Pancreas (tissue), 10 donors: Measurements from ENCODE around the gene ACOT11. TPM values are rescaled to one million over a fixed set of nuclear protein-coding genes. Genes with fewer than 3 reads are reported as not detected.
"Not testable (repeated sequence)": the region's sequence is repeated elsewhere in the genome, so short reads cannot be mapped to it uniquely, and the experiment has no call there.

Experiments used
- ATAC-seq, 4 donors: fragments of 200-7000 bp; cut with Tn5 transposase; one replicate each; pipeline versions ENCODE4 v1.8.0 to v1.9.1; 2020; ENCODE audit warnings: mild to moderate bottlenecking in 4 of 4, moderate library complexity in 4 of 4
- DNase-seq, 6 donors: peaks; one replicate each; pipeline ENCODE4 v3.0.0-alpha.2; 2020
- FAIRE-seq: peaks from 2 replicates; lab custom pipeline; 2012; peaks lifted over from hg19 to GRCh38; lab: Jason Lieb, UNC
- H3K27ac ChIP-seq, 4 donors: fragments of 200-600 bp; sonication (generic); 1 replicate in 3 of 4; 2 replicates in 1 of 4; pipeline versions ENCODE4 v1.5.0 to v1.8.0; 2020
- H3K27me3 ChIP-seq, 4 donors: fragments of 200-600 bp; one replicate each; pipeline ENCODE4 v1.8.0; 2021
- H3K36me3 ChIP-seq, 3 donors: fragments of 200-600 bp; sonication (generic) in 1 of 3; one replicate each; pipeline versions ENCODE4 v1.5.0 to v1.8.0; 2020 to 2021
- H3K4me1 ChIP-seq, 3 donors: fragments of 200-600 bp; one replicate each; pipeline ENCODE4 v1.8.0; 2021
- H3K4me3 ChIP-seq, 4 donors: fragments of 200-600 bp; sonication (generic) in 2 of 4; one replicate each; pipeline versions ENCODE4 v1.5.0 to v1.8.0; 2020 to 2021
- H3K9me3 ChIP-seq, 4 donors: fragments of 200-600 bp; one replicate each; pipeline ENCODE4 v1.8.0; 2021
- WGBS, 2 donors: extraction: QIAGEN DNeasy Blood & Tissue Kit; methylation state at CpG; one replicate each; pipeline ENCODE4 v1.1.7; 2013; 5-methylcytosine and 5-hydroxymethylcytosine counted together
- intact Hi-C, 3 donors: fragments of 100-400 bp; cut with DNase I; formaldehyde crosslinking; loops; one replicate each; pipeline versions ENCODE4 v1.11.1 to v1.14.2; 2022
- polyA plus RNA-seq, 2 donors: library from polyadenylated mRNA; stranded (reverse); fragments of 200-250 nt; gene quantifications; one replicate each; pipeline ENCODE4 v1.2.3, GENCODE V29; 2013
- total RNA-seq, 6 donors: library from RNA; stranded (reverse); fragmentation: NEBNext Ultra II Directional in 4 of 6; extraction: Animal tissue kit (Norgen Biotek cat#: 25700) in 4 of 6; gene quantifications; one replicate each; pipeline versions ENCODE4 v1.2.1 to v1.2.4, GENCODE V29; 2021 to 2023
- TF ChIP-seq, protein P1 (sequence below), 4 donors: fragments of 200-600 bp; sonication (generic) in 3 of 4; IDR thresholded peaks; one replicate each; pipeline versions ENCODE4 v1.5.0 to v1.8.0; 2021; ENCODE audit warnings: antibody characterized with exemption in 4 of 4
- donor health status: healthy with polysubstance abuse.
- donor health status: DM: no; HTN: no; CAD: no; lungs with moderate emphysema.
- donor health status: DM: no; HTN: no; CAD: no.
- donor health status: control.
- donor health status: control.
- donor health status: Bipolar disorder and iron deficiency.
- donor health status: DM: yes; HTN: yes; CAD: no.
- donor health status: DM: no; HTN: no; CAD: no.
- donor health status: DM: no; HTN: no; CAD: no.
- donor health status: DM: yes; HTN: yes; CAD: no.

The ACOT11 gene
- total and polyA plus RNA-seq, 8 donors: 2.6 to 6.7 (median 3.1) TPM

DNA sequence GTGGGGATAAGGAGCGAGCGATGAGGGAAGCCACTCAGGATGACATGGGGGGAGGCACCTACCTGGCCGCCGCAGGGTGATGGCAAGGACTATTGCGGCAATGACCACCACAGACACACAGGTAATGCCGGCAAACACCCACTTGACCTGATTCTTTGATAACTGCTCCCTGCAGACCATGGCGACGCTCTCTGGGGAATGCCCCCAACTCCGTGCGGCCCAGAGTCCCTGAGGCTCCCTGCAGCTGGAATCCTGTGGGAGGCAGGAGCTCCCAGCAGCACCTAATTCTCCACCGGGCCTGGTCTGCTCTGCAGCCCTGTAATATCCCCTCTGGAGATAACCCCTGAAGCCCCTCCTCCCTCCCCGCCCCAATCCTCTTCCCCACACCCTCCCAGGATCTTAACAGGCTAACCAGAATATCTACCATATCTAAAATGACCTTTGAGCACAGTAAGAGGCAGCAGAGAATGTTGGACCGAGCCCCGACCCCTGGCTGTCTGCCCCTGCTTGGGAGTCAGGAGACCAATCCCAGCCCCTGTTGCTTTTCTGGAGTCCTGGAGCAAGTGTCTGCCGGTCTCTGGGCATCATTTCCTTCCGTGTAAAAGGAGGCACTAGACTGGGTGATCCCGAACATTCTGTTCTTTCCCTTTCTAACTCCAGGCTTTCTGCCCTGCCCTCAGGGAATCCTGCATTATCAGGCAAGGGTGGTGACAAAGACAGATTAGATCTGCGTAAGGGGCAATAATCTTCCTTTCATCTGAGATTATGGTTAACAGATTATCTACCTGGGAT, 75.4 kb downstream of the ACOT11 start, which contains the start of gene FAM151A:
Gene FAM151A, minus strand, starts transcription at position 310 of the 792 bp plus-strand sequence. Its CDS starts 130 bp downstream, at position 180.
- TF ChIP-seq, protein P1, sequence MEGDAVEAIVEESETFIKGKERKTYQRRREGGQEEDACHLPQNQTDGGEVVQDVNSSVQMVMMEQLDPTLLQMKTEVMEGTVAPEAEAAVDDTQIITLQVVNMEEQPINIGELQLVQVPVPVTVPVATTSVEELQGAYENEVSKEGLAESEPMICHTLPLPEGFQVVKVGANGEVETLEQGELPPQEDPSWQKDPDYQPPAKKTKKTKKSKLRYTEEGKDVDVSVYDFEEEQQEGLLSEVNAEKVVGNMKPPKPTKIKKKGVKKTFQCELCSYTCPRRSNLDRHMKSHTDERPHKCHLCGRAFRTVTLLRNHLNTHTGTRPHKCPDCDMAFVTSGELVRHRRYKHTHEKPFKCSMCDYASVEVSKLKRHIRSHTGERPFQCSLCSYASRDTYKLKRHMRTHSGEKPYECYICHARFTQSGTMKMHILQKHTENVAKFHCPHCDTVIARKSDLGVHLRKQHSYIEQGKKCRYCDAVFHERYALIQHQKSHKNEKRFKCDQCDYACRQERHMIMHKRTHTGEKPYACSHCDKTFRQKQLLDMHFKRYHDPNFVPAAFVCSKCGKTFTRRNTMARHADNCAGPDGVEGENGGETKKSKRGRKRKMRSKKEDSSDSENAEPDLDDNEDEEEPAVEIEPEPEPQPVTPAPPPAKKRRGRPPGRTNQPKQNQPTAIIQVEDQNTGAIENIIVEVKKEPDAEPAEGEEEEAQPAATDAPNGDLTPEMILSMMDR (IDR thresholded peaks at IDR 0.05): no peak
- H3K9me3 ChIP-seq: no peaks in the 10 kb centered on the region
- no peak for ATAC-seq
- DNase-seq: no peak
- intact Hi-C loops: no loop called here
- H3K4me3 ChIP-seq: no peak within 1 kb of the TSS
- H3K4me1 ChIP-seq: no peaks in the 10 kb centered on the region
- no peaks in the 10 kb centered on the region for H3K27me3 ChIP-seq
- FAIRE-seq: no peak
- H3K36me3 ChIP-seq: no peaks in the 10 kb centered on the region
- no peak within 1 kb of the TSS for H3K27ac ChIP-seq
- 60 to 67% methylated on average over 18 of the region's 18 CpGs for WGBS, 2 donors

DNA sequence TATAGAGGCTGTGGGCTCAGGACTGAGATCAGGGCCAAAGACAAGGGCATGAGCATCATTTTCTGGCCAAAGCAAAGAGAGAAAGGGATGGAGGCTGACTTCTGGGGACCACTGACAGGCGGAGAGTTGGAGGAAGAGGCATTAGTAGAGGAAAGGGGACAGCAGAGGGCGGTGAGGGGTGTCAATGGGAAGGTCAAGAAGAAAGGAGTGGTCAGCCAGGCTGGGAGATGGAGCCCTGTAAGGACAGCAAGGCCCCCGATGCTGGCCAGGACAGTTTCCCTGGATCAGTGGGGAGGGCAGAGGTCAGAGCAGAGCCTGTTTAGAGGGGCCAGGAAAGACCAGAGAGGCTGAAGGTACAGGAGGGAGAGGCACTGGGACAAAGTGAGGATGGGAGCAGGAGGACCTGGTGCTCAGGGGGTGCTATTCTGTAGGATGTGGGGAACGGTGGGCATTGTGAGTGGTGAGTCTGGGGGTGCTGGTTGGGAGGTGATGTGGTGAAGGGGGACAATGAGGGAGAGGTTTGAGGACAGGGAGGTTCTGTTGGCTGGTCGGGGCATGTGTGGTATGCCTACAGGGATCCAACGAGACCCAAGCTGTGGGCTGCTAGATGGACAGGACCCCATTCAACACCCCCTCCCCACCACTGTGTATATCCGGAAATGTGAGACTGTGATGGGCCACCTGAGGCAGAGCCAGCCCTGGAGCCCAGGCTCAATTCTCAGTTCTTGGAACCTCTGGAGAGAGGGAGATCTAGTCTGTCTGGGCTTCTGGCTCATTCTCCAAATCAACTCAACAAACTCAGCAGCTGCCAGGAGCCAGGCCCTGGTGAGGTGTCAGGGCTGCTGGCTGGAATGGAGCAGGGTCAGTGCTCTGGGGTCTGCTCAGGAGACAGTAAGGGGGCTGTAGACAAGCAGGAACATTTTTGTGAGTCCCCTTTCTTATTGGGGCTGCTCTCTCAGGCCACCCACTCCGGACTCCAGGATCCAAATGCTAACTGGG, 76.7 kb downstream of the ACOT11 start:
- intact Hi-C loops: no loop called here

DNA sequence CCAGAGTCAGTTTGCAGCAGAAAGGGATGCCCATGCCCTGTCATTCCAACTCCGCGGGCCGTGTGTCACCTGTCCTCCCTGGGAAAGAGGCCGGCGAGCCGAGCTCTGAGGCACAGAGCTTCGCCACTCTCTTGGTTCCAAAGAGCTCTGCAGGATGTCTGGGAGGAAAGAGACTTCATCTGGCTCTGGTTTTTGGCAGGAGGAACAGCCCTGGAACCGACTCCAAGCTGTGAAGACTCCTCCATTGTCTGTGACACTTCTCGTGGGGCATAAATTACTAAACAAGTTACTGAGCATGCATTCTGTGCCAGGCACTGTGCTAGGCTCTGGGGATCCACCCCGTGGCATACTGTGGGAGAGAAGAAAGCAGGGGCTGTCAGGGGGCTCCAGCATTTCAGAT, 79.2 kb downstream of the ACOT11 start:
- ATAC-seq: no peak
- H3K36me3 ChIP-seq: no peaks in the 10 kb centered on the region
- H3K27ac ChIP-seq: no peak overlapping the region
- TF ChIP-seq, protein P1 (IDR thresholded peaks at IDR 0.05): no peak
- H3K4me3 ChIP-seq: no peak overlapping the region
- no peaks in the 10 kb centered on the region for H3K4me1 ChIP-seq
- no peaks in the 10 kb centered on the region for H3K9me3 ChIP-seq
- WGBS, 2 donors: 86% methylated on average over 10 of the region's 10 CpGs; no CpG with 5 or more reads in 1 of the 2 donors
- no peak for DNase-seq
- intact Hi-C loops: no loop called here
- FAIRE-seq: no peak
- H3K27me3 ChIP-seq: no peaks in the 10 kb centered on the region

More for the DNA sequence above, 76.7 kb downstream of the ACOT11 start:
- ATAC-seq: no peak
- H3K27me3 ChIP-seq: no peaks in the 10 kb centered on the region
- no peak overlapping the region for H3K4me3 ChIP-seq
- no peaks in the 10 kb centered on the region for H3K9me3 ChIP-seq
- H3K4me1 ChIP-seq: no peaks in the 10 kb centered on the region
- DNase-seq: no peak
- H3K27ac ChIP-seq: no peak overlapping the region
- no peaks in the 10 kb centered on the region for H3K36me3 ChIP-seq
- TF ChIP-seq, protein P1 (IDR thresholded peaks at IDR 0.05): no peak
- FAIRE-seq: no peak
- WGBS, 2 donors: 45 to 81% methylated on average over 8 of the region's 8 CpGs

DNA sequence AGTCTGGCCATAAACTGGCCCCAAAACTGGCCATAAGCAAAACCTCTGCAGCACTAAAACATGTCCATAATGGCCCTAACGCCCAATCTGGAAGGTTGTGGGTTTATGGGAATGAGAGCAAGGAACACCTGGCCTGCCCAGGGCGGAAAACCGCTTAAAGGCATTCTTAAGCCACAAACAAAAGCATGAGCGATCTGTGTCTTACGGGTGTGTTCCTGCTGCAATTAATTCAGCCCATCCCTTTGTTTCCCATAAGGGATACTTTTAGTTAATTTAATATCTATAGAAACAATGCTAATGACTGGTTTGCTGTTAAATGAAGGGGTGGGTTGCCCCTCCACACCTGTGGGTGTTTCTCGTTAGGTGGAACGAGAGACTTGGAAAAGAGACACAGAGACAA, 87.8 kb downstream of the ACOT11 start:
- H3K4me3 ChIP-seq, H3K36me3 ChIP-seq, FAIRE-seq, intact Hi-C loops, ATAC-seq, DNase-seq, H3K27me3 ChIP-seq, H3K9me3 ChIP-seq, H3K4me1 ChIP-seq, H3K27ac ChIP-seq: not testable (repeated sequence)
- WGBS, 2 donors: 82 to 97% methylated on average over 7 of the region's 7 CpGs

DNA sequence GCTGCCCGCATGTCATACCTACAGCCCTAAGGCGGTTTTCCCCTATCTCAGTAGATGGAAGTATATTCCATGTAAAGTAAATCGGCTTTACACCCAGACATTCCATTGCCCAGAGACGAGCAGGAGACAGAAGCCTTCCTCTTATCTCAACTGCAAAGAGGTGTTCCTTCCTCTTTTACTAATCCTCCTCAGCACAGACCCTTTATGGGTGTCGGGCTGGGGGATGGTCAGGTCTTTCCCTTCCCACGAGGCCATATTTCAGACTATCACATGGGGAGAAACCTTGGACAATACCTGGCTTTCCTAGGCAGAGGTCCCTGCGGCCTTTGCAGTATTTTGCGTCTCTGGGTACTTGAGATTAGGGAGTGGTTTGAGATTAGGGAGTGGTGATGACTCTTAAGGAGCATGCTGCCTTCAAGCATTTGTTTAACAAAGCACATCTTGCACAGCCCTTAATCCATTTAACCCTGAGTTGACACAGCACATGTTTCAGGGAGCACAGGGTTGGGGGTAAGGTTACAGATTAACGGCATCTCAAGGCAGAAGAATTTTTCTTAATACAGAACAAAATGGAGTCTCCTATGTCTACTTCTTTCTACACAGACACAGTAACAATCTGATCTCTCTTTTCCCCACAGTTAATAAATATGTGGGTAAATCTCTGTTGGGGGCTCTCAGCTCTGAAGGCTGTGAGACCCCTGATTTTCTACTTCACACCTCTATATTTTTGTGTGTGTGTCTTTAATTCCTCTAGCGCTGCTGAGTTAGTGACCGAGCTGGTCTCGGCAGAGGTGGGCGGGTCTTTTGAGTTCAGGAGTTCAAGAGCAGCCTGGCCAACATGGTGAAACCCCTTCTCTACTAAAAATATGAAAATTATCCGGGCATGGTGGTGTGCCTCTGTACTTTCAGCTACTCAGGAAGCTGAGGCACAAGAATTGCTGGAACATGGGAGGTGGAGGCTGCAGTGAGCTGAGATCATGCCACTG, 88.7 kb downstream of the ACOT11 start:
- H3K27ac ChIP-seq, H3K36me3 ChIP-seq, H3K9me3 ChIP-seq, H3K4me1 ChIP-seq, H3K27me3 ChIP-seq, H3K4me3 ChIP-seq, DNase-seq, FAIRE-seq, ATAC-seq, intact Hi-C loops: not testable (repeated sequence)
- WGBS, 2 donors: 66 to 84% methylated on average over 12 to 14 of the region's 14 CpGs
